Measurements from ENCODE around the gene GEMIN2.

GRCh38 chr14:39180553-39180952 lies 66.4 kb downstream of the GEMIN2 start:
- TF ChIP-seq TAF1 (IDR thresholded peaks at IDR 0.05; ENCODE audit: borderline replicate concordance, low read depth, low read length) (no peak), POLR2A (IDR thresholded peaks at IDR 0.05; ENCODE audit: low read depth, low read length) (no peak)
